Sigmoid colon (tissue), 4 donors: ENCODE results near the gene SLC9A3.

ENCODE experiments used
- EP300 ChIP-seq, 4 donors: sonication (generic); formaldehyde crosslinking; IDR thresholded peaks; one replicate each; pipeline ENCODE4 v1.6.1; 2017; ENCODE audit warnings: antibody characterized with exemption in 4 of 4
- TF ChIP-seq, protein P1 (sequence below), 4 experiments: fragments of 450-650 bp in 3 of 4; fragments of 200-600 bp in 1 of 4; IDR thresholded peaks; one replicate each; pipeline ENCODE4 v1.5.1; 2016 to 2019; ENCODE audit warnings: antibody characterized with exemption in 4 of 4, mild to moderate bottlenecking in 3 of 4, moderate library complexity in 2 of 4

DNA sequence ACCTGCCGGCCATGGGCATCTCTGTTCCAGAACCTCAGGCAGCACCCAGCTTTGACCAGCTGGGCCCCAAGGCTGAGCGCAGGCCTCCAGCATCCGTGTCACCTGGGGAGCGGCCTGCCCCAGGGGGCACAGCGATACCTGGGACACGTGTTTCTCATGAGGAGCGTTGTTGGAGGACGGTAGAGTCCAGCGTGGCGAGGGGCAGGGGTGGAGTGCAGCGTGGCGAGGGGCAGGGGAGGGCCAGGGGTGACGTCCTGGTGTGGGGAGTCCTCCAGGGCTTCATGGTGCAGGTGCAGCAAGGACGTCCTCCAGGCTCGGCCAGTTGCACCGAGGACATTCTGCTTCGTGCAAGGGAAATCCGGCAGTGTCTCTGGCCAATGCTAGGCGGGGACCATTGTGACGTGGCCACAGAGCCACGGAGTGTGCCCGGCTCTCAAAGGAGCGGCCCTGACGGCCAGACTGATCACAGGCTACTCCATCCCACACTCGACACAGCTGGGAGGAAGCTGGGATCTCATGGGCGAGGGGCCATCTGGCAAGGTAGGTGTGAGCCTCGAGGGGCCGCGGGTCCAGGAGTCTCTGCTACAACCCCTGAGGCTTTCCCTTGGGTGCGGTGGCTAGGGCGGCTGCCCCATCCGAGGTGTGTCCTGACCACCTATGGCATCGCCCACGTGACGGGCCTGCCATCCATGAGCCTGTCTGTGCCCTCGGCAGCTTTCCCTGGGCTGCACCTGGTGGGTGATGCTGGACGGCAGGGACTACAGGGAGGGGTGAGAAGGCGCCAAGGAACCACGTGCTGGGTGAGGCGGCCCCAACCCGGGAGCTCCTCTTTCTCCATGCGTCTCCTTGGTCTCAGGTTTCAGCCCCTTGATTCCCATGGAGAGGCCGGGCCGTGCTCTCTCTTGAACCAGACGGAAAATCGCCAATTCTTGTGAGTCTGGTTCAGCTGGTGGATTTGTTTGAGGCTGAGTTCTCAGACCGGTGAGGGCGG lies 33.8 kb downstream of the SLC9A3 start:
- TF ChIP-seq, protein P1, sequence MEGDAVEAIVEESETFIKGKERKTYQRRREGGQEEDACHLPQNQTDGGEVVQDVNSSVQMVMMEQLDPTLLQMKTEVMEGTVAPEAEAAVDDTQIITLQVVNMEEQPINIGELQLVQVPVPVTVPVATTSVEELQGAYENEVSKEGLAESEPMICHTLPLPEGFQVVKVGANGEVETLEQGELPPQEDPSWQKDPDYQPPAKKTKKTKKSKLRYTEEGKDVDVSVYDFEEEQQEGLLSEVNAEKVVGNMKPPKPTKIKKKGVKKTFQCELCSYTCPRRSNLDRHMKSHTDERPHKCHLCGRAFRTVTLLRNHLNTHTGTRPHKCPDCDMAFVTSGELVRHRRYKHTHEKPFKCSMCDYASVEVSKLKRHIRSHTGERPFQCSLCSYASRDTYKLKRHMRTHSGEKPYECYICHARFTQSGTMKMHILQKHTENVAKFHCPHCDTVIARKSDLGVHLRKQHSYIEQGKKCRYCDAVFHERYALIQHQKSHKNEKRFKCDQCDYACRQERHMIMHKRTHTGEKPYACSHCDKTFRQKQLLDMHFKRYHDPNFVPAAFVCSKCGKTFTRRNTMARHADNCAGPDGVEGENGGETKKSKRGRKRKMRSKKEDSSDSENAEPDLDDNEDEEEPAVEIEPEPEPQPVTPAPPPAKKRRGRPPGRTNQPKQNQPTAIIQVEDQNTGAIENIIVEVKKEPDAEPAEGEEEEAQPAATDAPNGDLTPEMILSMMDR (IDR thresholded peaks at IDR 0.05): no peak
- no peak for TF ChIP-seq EP300 (IDR thresholded peaks at IDR 0.05)
